ENCODE data around the gene COPS4. TPM values are rescaled to one million over a fixed set of nuclear protein-coding genes. Genes with fewer than 3 reads are reported as not detected.

COPS4 gene
- total and polyA plus RNA-seq, 8 donors = 27.8 to 77.0 (median 66.5) TPM

GRCh38 chr4:83113429-83113786 lies 78.4 kb downstream of the COPS4 start:
- intact Hi-C loops (cut with DNase I) = no loop called here
- no peak for ATAC-seq
- no peak for TF ChIP-seq CTCF (IDR thresholded peaks at IDR 0.05)
- Histone ChIP-seq H3K27me3 (peaks cover 0 to 9% of the 10 kb centered on the region in 2 donors), H3K36me3 (no peaks in the 10 kb centered on the region), H3K27ac (peak overlapping the region in 1 of 2 donors; percentile 96), H3K4me1 (peaks cover 0 to 58% of the 10 kb centered on the region in 2 donors), H3K9me3 (no peaks in the 10 kb centered on the region), H3K4me3 (peak overlapping the region in 1 of 2 donors; percentile 61)
- DNase-seq = no peak

- Histone ChIP-seq H3K27ac (peak within 1 kb of the TSS in 1 of 2 donors; percentile 96), H3K4me1 (peaks cover 0 to 56% of the 10 kb centered on the region in 2 donors), H3K36me3 (no peaks in the 10 kb centered on the region), H3K4me3 (peak within 1 kb of the TSS in 1 of 2 donors; percentile 61), H3K27me3 (peaks cover 0 to 4% of the 10 kb centered on the region in 2 donors), H3K9me3 (no peaks in the 10 kb centered on the region)
- DNase-seq (no peak), ATAC-seq (peak; percentile 24)
- intact Hi-C loops (cut with DNase I) = no loop called here
- no peak for TF ChIP-seq CTCF (IDR thresholded peaks at IDR 0.05)
Measured at GRCh38 chr4:83114576-83114975, 79.6 kb downstream of the COPS4 start, which contains the start of gene PLAC8. TSS of gene PLAC8 (minus strand) at chr4:83114729. CDS start at chr4:83107921, 6,808 bp downstream.

GRCh38 chr4:83115000-83115399 lies 80.0 kb downstream of the COPS4 start:
- no peaks in the 10 kb centered on the region for H3K36me3 ChIP-seq
- peaks cover 0 to under 1% of the 10 kb centered on the region in 2 donors for H3K27me3 ChIP-seq
- DNase-seq (no peak), ATAC-seq (no peak)
- H3K27ac ChIP-seq = peak overlapping the region in 1 of 2 donors; percentile 96
- H3K4me3 ChIP-seq = peak overlapping the region in 1 of 2 donors; percentile 61
- TF ChIP-seq CTCF (IDR thresholded peaks at IDR 0.05) = no peak
- H3K9me3 ChIP-seq = no peaks in the 10 kb centered on the region
- peaks cover 0 to 56% of the 10 kb centered on the region in 2 donors for H3K4me1 ChIP-seq
- intact Hi-C loops (cut with DNase I) = no loop called here

GRCh38 chr4:83115656-83116285 lies 80.8 kb downstream of the COPS4 start:
- intact Hi-C loops (cut with DNase I) = no loop called here
- no peak for ATAC-seq

More at GRCh38 chr4:83115656-83116285, 80.8 kb downstream of the COPS4 start:
- no peaks in the 10 kb centered on the region for H3K9me3 ChIP-seq
- H3K27me3 ChIP-seq = no peaks in the 10 kb centered on the region
- H3K36me3 ChIP-seq = no peaks in the 10 kb centered on the region
- DNase-seq = no peak
- no peak for TF ChIP-seq CTCF (IDR thresholded peaks at IDR 0.05)
- H3K4me1 ChIP-seq = peaks cover 0 to 49% of the 10 kb centered on the region in 2 donors
- peak overlapping the region in 1 of 2 donors; percentile 96 for H3K27ac ChIP-seq
- H3K4me3 ChIP-seq = no peak overlapping the region
